Type B pancreatic cell (in vitro differentiated cells): ENCODE measurements around the gene USP6. TPM values are rescaled to one million over a fixed set of nuclear protein-coding genes. Genes with fewer than 3 reads are reported as not detected.
"Not testable (repeated sequence)": the region's sequence is repeated elsewhere in the genome, so short reads cannot be mapped to it uniquely, and the experiment has no call there.

Experiments used
- DNase-seq: peaks from one replicate; pipeline ENCODE4 v3.0.0; 2021; ENCODE audit warnings: mixed read lengths; ENCODE audit not compliant: unreplicated experiment; ENCODE audit errors: extremely low spot score
- H3K27ac Mint-ChIP-seq: 2 replicates; pipeline ENCODE4 v1.8.0; 2021; ENCODE audit warnings: mild to moderate bottlenecking, mixed read lengths
- H3K27me3 Mint-ChIP-seq: 2 replicates; pipeline ENCODE4 v1.8.0; 2021; ENCODE audit warnings: mixed read lengths
- H3K36me3 Mint-ChIP-seq: 2 replicates; pipeline ENCODE4 v1.8.0; 2021; ENCODE audit warnings: mixed read lengths
- H3K4me1 Mint-ChIP-seq: one replicate; pipeline ENCODE4 v1.8.0; 2021; ENCODE audit warnings: mixed read lengths; ENCODE audit not compliant: unreplicated experiment
- H3K4me3 Mint-ChIP-seq: 2 replicates; pipeline ENCODE4 v1.8.0; 2021; ENCODE audit warnings: mild to moderate bottlenecking, mixed read lengths
- H3K9me3 Mint-ChIP-seq: 2 replicates; pipeline ENCODE4 v1.8.0; 2021; ENCODE audit warnings: mixed read lengths
- long read RNA-seq: library from polyadenylated mRNA; unstranded; transcript quantifications from one replicate; pipeline ENCODE4 v2.0.0, GENCODE V29; 2020
- total RNA-seq: library from RNA; stranded (reverse); gene quantifications from 2 replicates; pipeline ENCODE4 v1.2.1, GENCODE V29; 2021; ENCODE audit warnings: low replicate concordance
- TF ChIP-seq, protein P1 (sequence below): fragments of 200-600 bp; sonication (generic); conservative IDR thresholded peaks from 2 replicates; pipeline ENCODE4 v1.5.0; 2021; ENCODE audit warnings: antibody characterized with exemption, mild to moderate bottlenecking

USP6 gene
- total RNA-seq: 0.07 and 0.22 TPM in 2 replicates
- long read RNA-seq: 0 reads

DNA sequence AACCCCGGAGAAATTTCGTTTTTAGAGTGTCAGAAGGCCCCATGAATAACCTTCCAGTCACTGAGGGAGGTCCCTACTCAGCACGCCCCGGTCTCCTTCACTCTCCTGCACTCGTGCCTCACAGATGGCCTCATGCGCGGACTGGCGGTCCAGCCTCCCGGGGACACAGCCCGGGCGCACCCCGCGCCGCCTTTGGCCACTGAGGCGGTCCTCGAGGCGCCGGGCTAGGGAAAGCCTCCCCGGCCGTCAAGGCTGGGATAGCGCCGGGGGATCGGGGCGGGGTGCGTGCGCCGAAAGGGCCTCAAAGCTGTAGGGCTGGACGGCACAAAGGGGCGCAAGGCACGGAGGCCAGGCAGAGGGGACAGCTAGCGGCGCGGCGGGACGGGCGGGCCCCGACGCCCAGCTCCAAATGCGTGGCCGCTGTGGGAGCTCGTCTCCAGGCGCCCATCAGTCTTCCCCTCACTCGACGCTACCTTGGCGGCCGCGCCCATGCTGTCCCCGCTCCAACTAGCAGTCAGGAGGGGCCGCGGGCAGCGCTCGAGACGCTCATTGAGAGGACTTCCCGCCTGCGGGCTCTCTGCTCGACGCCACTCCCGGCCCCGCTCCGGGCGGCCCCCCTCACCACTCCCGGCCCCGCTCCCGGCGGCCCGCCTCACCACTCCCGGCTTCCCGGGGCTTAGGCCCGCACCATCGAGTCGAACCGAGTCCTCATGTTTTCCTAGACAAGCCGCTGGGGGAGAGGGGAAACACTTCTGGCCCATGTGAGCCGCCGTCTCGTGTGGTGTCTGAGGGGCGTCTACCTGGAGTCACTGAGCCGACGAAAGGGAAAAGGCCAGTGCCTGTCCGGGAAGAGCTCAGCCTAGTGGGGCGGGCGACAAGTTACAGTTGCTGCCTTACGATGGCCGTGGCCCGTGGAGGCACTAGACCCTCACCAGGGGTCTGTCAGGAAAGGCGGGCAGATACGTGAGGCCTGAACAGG lies at the start of gene USP6:
TSS of gene USP6 (plus strand) at position 360 of the 979 bp plus-strand sequence. CDS start 14,336 bp downstream, outside the sequence.
- Mint-ChIP-seq H3K36me3 (peaks cover 5% of the 10 kb centered on the region), H3K9me3 (no peaks in the 10 kb centered on the region), H3K27ac (no peak within 1 kb of the TSS), H3K4me1 (peaks cover 8% of the 10 kb centered on the region), H3K4me3 (no peak within 1 kb of the TSS), H3K27me3 (peaks cover 9% of the 10 kb centered on the region)
- TF ChIP-seq, protein P1, sequence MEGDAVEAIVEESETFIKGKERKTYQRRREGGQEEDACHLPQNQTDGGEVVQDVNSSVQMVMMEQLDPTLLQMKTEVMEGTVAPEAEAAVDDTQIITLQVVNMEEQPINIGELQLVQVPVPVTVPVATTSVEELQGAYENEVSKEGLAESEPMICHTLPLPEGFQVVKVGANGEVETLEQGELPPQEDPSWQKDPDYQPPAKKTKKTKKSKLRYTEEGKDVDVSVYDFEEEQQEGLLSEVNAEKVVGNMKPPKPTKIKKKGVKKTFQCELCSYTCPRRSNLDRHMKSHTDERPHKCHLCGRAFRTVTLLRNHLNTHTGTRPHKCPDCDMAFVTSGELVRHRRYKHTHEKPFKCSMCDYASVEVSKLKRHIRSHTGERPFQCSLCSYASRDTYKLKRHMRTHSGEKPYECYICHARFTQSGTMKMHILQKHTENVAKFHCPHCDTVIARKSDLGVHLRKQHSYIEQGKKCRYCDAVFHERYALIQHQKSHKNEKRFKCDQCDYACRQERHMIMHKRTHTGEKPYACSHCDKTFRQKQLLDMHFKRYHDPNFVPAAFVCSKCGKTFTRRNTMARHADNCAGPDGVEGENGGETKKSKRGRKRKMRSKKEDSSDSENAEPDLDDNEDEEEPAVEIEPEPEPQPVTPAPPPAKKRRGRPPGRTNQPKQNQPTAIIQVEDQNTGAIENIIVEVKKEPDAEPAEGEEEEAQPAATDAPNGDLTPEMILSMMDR: no peak
- no peak for DNase-seq

DNA sequence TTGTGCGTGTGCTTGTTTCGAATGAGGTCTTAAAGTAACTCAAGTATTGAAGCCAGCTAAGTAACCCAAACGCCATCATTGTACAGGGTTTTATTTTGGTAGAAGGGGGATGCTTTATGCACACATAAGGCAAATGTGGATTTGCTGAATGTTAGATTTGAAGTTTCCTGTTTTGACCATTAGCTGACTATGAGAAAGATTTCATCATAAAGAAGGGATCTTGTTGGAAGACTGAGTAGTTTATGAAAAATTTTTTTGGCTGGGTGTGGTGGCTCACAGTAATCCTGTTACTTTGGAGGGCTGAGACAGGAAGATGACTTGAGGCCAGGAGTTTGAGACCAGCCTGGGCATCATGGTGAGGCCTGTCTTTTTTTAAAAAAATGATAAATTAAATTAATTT lies 47.6 kb upstream of the USP6 start:
- no peak overlapping the region for H3K27ac Mint-ChIP-seq
- DNase-seq: no peak
- H3K27me3 Mint-ChIP-seq: peaks cover 5% of the 10 kb centered on the region
- no peaks in the 10 kb centered on the region for H3K9me3 Mint-ChIP-seq
- H3K4me1 Mint-ChIP-seq: no peaks in the 10 kb centered on the region
- H3K36me3 Mint-ChIP-seq: no peaks in the 10 kb centered on the region
- no peak overlapping the region for H3K4me3 Mint-ChIP-seq
- TF ChIP-seq, protein P1: no peak

DNA sequence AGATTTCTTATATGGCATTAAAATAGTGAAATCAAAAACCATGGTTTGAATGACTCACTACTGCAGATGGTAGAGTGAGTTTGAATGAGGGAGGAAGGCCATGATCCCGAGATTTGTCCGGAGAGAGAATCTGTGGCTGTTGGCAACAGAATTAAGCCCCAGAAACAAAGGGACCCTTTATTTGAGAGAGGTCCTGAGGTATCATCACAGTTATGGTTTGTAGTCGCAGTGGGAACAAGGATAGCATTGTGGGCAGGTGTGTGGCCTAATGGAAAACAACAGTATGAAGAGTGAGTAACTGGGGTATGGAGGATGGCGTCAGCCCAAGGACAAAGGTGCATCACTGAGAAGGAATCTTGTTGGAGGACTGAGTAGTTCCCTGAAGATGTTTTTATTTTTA lies 46.1 kb upstream of the USP6 start:
- H3K9me3 Mint-ChIP-seq: no peaks in the 10 kb centered on the region

DNA sequence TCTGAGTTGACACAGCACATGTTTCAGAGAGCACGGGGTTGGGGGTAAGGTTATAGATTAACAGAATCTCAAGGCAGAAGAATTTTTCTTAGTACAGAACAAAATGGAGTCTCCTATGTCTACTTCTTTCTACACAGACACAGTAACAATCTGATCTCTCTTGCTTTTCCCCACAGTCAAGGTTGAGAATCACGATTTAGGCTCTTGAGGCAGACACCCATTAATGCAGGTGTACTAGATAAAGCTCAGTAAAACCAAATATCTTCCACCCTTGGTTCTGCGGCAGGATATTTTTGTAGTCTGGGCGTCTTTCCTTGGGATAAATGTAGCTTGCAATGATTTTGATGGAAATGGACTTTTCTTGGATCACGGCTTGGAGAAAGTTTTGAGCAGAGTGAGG lies 40.4 kb upstream of the USP6 start:
- not testable (repeated sequence) for H3K4me1 Mint-ChIP-seq, H3K27me3 Mint-ChIP-seq, H3K36me3 Mint-ChIP-seq, H3K4me3 Mint-ChIP-seq, DNase-seq, H3K9me3 Mint-ChIP-seq
- peak overlapping the region; percentile 33 for H3K27ac Mint-ChIP-seq

More for the DNA sequence above, 46.1 kb upstream of the USP6 start:
- TF ChIP-seq, protein P1: no peak
- Mint-ChIP-seq H3K4me1 (no peaks in the 10 kb centered on the region), H3K36me3 (no peaks in the 10 kb centered on the region), H3K27ac (no peak overlapping the region), H3K4me3 (no peak overlapping the region), H3K27me3 (peaks cover 5% of the 10 kb centered on the region)
- no peak for DNase-seq

DNA sequence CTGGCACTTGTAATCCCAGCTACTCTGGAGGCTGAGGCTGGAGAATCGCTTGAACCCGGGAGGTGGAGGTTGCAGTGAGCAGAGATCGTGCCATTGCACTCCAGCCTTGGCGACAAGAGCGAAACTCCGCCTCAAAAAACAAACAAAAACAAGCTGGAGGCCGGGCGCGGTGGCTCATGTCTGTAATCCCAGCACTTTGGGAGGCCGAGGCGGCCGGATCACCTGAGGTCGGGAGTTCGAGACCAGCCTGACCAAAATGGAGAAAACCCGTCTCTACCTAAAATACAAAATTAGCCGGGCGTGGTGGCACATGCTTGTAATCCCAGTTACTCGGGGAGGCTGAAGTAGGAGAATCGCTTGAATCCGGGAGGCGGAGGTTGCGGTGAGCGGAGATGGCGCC lies 38.6 kb upstream of the USP6 start:
- not testable (repeated sequence) for H3K4me3 Mint-ChIP-seq, H3K36me3 Mint-ChIP-seq, H3K27ac Mint-ChIP-seq, H3K4me1 Mint-ChIP-seq, H3K9me3 Mint-ChIP-seq, DNase-seq, H3K27me3 Mint-ChIP-seq

DNA sequence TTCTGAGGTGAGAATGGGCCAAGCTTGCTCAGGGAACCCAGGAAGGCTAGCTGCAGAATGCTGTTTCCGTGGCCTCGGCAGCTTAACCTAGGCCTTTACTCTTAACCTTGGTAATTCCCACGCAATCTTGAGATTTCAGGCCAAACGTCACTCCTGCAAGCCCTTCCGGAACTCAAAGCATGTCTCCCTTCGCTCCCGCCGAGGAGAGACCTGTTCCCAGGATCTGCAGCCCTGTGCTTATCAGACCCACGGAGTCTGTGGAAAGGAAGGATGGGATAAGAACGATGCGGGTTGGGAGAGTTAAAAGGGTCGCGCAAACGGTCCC lies 38.1 kb upstream of the USP6 start:
- Mint-ChIP-seq H3K27me3 (peaks cover 4% of the 10 kb centered on the region), H3K9me3 (no peaks in the 10 kb centered on the region), H3K4me1 (no peaks in the 10 kb centered on the region), H3K27ac (peak overlapping the region; percentile 10), H3K4me3 (peak overlapping the region; percentile 82), H3K36me3 (peaks cover 3% of the 10 kb centered on the region)
- no peak for DNase-seq
- TF ChIP-seq, protein P1: no peak
